Sigmoid colon (tissue), 7 donors: ENCODE results near the gene RSPO3. TPM values are rescaled to one million over a fixed set of nuclear protein-coding genes. Genes with fewer than 3 reads are reported as not detected.
A peak's percentile ranks its signal among the peaks of the same experiment; 100 is the strongest.

Experiments used
- DNase-seq: peaks from one replicate; pipeline ENCODE4 v3.0.0-alpha.2; 2019
- H3K27ac ChIP-seq, 4 donors: fragments of 200-600 bp; sonication (generic); one replicate each; pipeline ENCODE4 v1.5.1; 2016 to 2019; ENCODE audit warnings: mild to moderate bottlenecking in 1 of 4
- H3K27me3 ChIP-seq, 3 donors: fragments of 200-600 bp; sonication (generic); one replicate each; pipeline ENCODE4 v1.5.1; 2019; ENCODE audit warnings: mild to moderate bottlenecking in 1 of 3
- H3K36me3 ChIP-seq, 4 donors: fragments of 200-600 bp; sonication (generic); one replicate each; pipeline ENCODE4 v1.5.1; 2016 to 2019
- H3K4me1 ChIP-seq, 4 donors: fragments of 200-600 bp; sonication (generic); one replicate each; pipeline ENCODE4 v1.5.1; 2017 to 2019
- H3K4me3 ChIP-seq, 4 donors: fragments of 200-600 bp; sonication (generic); one replicate each; pipeline ENCODE4 v1.5.1; 2017 to 2019; ENCODE audit warnings: mild to moderate bottlenecking in 2 of 4, moderate library complexity in 1 of 4
- H3K9me3 ChIP-seq, 4 donors: fragments of 200-600 bp in 3 of 4; sonication (generic) in 3 of 4; one replicate each; pipeline versions ENCODE4 v1.5.1 to v1.6.1; 2013 to 2019
- CTCF ChIP-seq, 4 experiments: fragments of 450-650 bp in 3 of 4; fragments of 200-600 bp in 1 of 4; IDR thresholded peaks; one replicate each; pipeline ENCODE4 v1.5.1; 2016 to 2019; ENCODE audit warnings: antibody characterized with exemption in 4 of 4, mild to moderate bottlenecking in 3 of 4, moderate library complexity in 2 of 4
- EP300 ChIP-seq, 4 donors: sonication (generic); formaldehyde crosslinking; IDR thresholded peaks; one replicate each; pipeline ENCODE4 v1.6.1; 2017; ENCODE audit warnings: antibody characterized with exemption in 4 of 4
- POLR2A ChIP-seq, 2 donors: fragments of 450-650 bp; IDR thresholded peaks; one replicate each; pipeline ENCODE4 v1.6.1; 2016; ENCODE audit warnings: antibody characterized with exemption in 2 of 2, mild to moderate bottlenecking in 2 of 2, moderate library complexity in 2 of 2
- POLR2AphosphoS5 ChIP-seq, 4 donors: sonication (generic); formaldehyde crosslinking; IDR thresholded peaks; one replicate each; pipeline ENCODE4 v1.6.1; 2017; ENCODE audit warnings: antibody characterized with exemption in 4 of 4
- WGBS, 2 donors: extraction: QIAGEN DNeasy Blood & Tissue Kit; methylation state at CpG; one replicate each; pipeline ENCODE4 v1.1.7; 2013; 5-methylcytosine and 5-hydroxymethylcytosine counted together
- intact Hi-C: fragments of 100-400 bp; cut with DNase I; formaldehyde crosslinking; loops from one replicate; pipeline ENCODE4 v1.15.1; 2023
- polyA plus RNA-seq, 3 donors: library from polyadenylated mRNA; stranded (reverse); fragments of 200-250 nt; gene quantifications; one replicate each; pipeline ENCODE4 v1.2.3, GENCODE V29; 2013
- total RNA-seq, 4 donors: library from RNA; depleted of rRNA; stranded (reverse); fragments of >200 nt; gene quantifications; one replicate each; pipeline ENCODE4 v1.1.0, GENCODE V29; 2016
- donor health status: healthy with polysubstance abuse.
- donor health status: Bipolar disorder and iron deficiency.
- donor health status: healthy.

Gene RSPO3
- total and polyA plus RNA-seq, 7 donors, result 0.69 to 17.4 (median 10.8) TPM

GRCh38 chr6:127115746-127116145, 2.7 kb upstream of the RSPO3 start:
- TF ChIP-seq EP300 (IDR thresholded peaks at IDR 0.05) (no peak), CTCF (IDR thresholded peaks at IDR 0.05) (no peak), POLR2AphosphoS5 (IDR thresholded peaks at IDR 0.05) (no peak), POLR2A (IDR thresholded peaks at IDR 0.05) (no peak)
- Histone ChIP-seq H3K27me3 (peaks cover 0 to 27% (median 6%) of the 10 kb centered on the region in 3 donors), H3K4me3 (no peak overlapping the region), H3K27ac (peak overlapping the region in 1 of 4 donors; percentile 49), H3K36me3 (no peaks in the 10 kb centered on the region), H3K4me1 (peaks cover 0 to 21% (median 17%) of the 10 kb centered on the region in 4 donors), H3K9me3 (no peaks in the 10 kb centered on the region)
- 37 to 53% methylated on average over 3 of the region's 3 CpGs for WGBS, 2 donors
- intact Hi-C loops, result loop anchor here (5.0 kb wide), 2 partner anchors 313 to 753 kb away; no protein-coding TSS in a partner anchor
- no peak for DNase-seq

- Histone ChIP-seq H3K9me3 (no peaks in the 10 kb centered on the region), H3K27me3 (peaks cover 0 to 43% (median 6%) of the 10 kb centered on the region in 3 donors), H3K4me1 (peaks cover 0 to 27% (median 25%) of the 10 kb centered on the region in 4 donors), H3K27ac (peak overlapping the region; percentile 55 to 83 (median 72)), H3K4me3 (peak overlapping the region; percentile 43 to 69 (median 58)), H3K36me3 (no peaks in the 10 kb centered on the region)
- DNase-seq, result no peak
- WGBS, 2 donors, result 3 to 5% methylated on average over 19 of the region's 19 CpGs
- intact Hi-C loops, result loop anchor here (5.0 kb wide), 2 partner anchors 316 to 756 kb away; no protein-coding TSS in a partner anchor
- TF ChIP-seq POLR2AphosphoS5 (IDR thresholded peaks at IDR 0.05) (no peak), POLR2A (IDR thresholded peaks at IDR 0.05) (no peak), EP300 (IDR thresholded peaks at IDR 0.05) (no peak), CTCF (IDR thresholded peaks at IDR 0.05) (no peak)
Observed at GRCh38 chr6:127117979-127118297, 533 bp upstream of the RSPO3 start.

GRCh38 chr6:127119102-127120022, 891 bp downstream of the RSPO3 start:
- Histone ChIP-seq H3K27ac (peak overlapping the region; percentile 55 to 83 (median 72)), H3K36me3 (no peaks in the 10 kb centered on the region), H3K9me3 (no peaks in the 10 kb centered on the region), H3K27me3 (peaks cover 0 to 43% (median 6%) of the 10 kb centered on the region in 3 donors), H3K4me3 (peak overlapping the region; percentile 43 to 69 (median 58)), H3K4me1 (peaks cover 0 to 27% (median 25%) of the 10 kb centered on the region in 4 donors)
- intact Hi-C loops, result loop anchor here (5.0 to 10.0 kb wide), 4 partner anchors 317 to 1122 kb away; no protein-coding TSS in a partner anchor
- TF ChIP-seq POLR2AphosphoS5 (IDR thresholded peaks at IDR 0.05) (no peak), CTCF (IDR thresholded peaks at IDR 0.05) (no peak), POLR2A (IDR thresholded peaks at IDR 0.05) (no peak)
- peak; percentile 66 for DNase-seq
- 1 to 2% methylated on average over 82 of the region's 82 CpGs for WGBS, 2 donors

GRCh38 chr6:127120023-127120786, 1.7 kb downstream of the RSPO3 start:
- DNase-seq, result peak; percentile 65
- Histone ChIP-seq H3K9me3 (no peaks in the 10 kb centered on the region), H3K36me3 (no peaks in the 10 kb centered on the region), H3K27me3 (peaks cover 0 to 43% (median 6%) of the 10 kb centered on the region in 3 donors), H3K4me1 (peaks cover 0 to 27% (median 25%) of the 10 kb centered on the region in 4 donors), H3K27ac (peak overlapping the region; percentile 55 to 83 (median 72)), H3K4me3 (peak overlapping the region; percentile 43 to 69 (median 58))
- WGBS, 2 donors, result 4 to 8% methylated on average over 37 of the region's 37 CpGs
- TF ChIP-seq EP300 (IDR thresholded peaks at IDR 0.05) (no peak), POLR2AphosphoS5 (IDR thresholded peaks at IDR 0.05) (no peak), POLR2A (IDR thresholded peaks at IDR 0.05) (no peak), CTCF (IDR thresholded peaks at IDR 0.05) (no peak)
- intact Hi-C loops, result loop anchor here (5.0 to 10.0 kb wide), 2 partner anchors 1085 to 1123 kb away; no protein-coding TSS in a partner anchor
